ENCODE results near the gene MRPL58.
"Not testable (repeated sequence)": the region's sequence is repeated elsewhere in the genome, so short reads cannot be mapped to it uniquely, and the experiment has no call there.

Gene MRPL58

DNA sequence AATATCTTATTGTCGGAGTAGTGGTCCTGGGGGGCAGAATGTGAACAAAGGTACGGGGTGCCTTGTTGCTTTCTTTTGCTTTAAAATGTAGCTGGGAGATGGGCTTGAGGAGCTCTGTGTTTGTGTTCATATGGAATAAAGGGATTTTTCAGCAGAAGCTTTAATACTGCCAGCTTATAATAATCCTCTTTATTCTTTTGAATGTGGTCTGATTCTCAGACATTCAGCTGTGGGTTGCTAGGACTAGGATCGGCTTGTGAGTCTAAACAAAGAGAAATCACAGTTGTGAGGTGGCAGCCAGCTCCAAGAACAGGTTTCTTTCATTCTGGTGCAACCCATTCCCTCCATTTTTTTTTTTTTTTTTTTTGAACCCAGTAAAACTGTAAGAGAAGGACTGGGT lies 7.2 kb downstream of the MRPL58 start:
- DNase-seq = no peak

- no peak for DNase-seq
Observed at GRCh38 chr17:75020331-75021110, 8.1 kb downstream of the MRPL58 start.

- DNase-seq = no peak
Observed at GRCh38 chr17:75024686-75025397, 12.4 kb downstream of the MRPL58 start.

GRCh38 chr17:75025398-75025734 lies 12.9 kb downstream of the MRPL58 start:
- not testable (repeated sequence) for DNase-seq

- not testable (repeated sequence) for DNase-seq
Observed at GRCh38 chr17:75026650-75027049, 14.2 kb downstream of the MRPL58 start.

GRCh38 chr17:75030161-75030560 lies 17.7 kb downstream of the MRPL58 start:
- no peak for DNase-seq

GRCh38 chr17:75031972-75032719 lies 19.7 kb downstream of the MRPL58 start:
- DNase-seq = peak; percentile 71

DNA sequence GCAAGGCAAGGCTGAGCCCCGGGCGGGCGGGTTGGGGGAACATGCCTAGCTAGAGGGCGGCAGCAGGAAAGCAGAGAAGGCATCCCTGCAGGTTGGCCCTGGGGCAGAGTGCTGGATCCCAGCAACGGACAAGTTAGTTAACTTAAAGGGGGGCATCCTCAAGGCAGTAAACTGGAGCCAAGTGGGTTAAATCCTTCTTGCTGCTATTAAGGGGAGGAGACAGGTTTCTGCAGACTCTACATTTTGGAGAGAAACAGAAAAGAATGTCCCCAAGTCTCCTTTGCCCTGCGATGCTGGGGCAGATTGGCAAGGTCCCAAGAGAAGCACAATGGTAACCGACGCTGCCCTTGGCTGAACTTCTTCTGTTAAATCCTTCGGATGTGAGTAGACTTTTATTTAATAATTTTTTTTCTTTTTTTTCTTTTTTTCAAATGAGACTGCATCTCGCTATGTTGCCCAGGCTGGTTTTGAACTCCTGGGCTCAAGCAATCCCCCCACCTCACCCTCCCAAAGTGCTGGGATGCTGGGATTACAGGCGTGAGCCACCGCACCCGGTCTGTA lies 20.3 kb downstream of the MRPL58 start:
- peak; percentile 33 for DNase-seq

- DNase-seq = peak; percentile 91
Observed at GRCh38 chr17:75033346-75034235, 21.1 kb downstream of the MRPL58 start.

- peak; percentile 92 for DNase-seq
Observed at GRCh38 chr17:75034236-75034908, 21.9 kb downstream of the MRPL58 start.

DNA sequence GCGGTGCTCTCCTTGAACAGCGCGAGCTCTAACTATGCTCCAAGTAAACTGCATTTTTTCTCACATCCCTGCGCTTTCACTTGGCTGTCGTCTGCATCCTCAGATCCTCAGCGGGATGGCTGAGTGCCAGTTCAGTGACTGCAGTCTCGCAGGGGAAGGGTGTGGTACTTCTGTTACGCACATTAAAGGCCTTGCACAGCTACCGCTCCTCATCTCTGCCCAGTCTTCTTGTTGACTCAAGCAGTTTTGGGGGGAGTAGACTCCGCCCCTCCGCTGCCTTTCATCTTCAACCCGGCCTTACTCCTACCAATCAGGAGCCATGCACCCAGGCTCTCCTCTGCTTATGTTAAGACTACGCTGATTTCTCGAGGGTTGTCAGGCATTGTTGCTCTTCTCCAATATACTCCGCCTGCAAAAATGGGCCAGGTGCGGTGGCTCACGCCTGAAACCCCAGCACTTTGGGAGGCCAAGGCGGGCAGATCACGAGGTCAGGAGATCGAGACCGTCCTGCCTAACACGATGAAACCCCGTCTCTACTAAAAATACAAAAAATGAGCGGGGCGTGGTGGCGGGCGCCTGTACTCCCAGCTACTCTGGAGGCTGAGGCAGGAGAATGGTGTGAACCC lies 24.3 kb downstream of the MRPL58 start:
- DNase-seq = peak; percentile 86

- DNase-seq = no peak
Observed at GRCh38 chr17:75039238-75039637, 26.8 kb downstream of the MRPL58 start.

DNA sequence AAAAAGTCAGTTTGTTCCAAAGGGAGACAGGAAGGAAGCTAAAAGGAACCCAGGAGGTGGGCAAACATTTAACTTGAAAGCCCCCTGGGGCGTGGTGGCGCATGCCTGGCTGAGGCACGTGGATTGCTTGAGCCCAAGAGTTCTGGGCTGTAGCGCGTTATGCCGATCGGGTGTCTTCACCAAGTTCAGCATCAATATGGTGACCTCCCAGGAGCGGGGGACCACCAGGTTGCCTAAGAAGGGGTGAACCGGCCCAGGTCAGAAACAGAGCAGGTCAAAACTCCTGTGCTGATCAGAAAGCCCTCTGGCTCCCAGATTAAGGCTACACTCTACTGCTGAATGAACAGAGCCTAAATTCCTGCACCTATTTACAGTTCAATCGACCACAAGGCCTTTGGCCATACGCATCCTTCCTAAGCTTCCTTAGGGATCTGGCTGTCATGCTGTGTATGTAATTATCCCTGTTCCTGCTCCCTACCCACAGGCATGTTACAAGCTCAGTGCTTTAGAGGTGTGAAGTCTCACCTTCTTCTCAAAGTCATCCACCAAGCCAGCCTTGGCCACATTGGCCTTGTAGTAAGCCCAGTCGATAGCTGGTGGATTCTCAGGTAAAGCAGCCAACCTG lies 29.3 kb downstream of the MRPL58 start:
- no peak for DNase-seq

- DNase-seq = not testable (repeated sequence)
Observed at GRCh38 chr17:75043789-75044188, 31.3 kb downstream of the MRPL58 start.

GRCh38 chr17:75044716-75045115 lies 32.2 kb downstream of the MRPL58 start:
- no peak for DNase-seq

DNA sequence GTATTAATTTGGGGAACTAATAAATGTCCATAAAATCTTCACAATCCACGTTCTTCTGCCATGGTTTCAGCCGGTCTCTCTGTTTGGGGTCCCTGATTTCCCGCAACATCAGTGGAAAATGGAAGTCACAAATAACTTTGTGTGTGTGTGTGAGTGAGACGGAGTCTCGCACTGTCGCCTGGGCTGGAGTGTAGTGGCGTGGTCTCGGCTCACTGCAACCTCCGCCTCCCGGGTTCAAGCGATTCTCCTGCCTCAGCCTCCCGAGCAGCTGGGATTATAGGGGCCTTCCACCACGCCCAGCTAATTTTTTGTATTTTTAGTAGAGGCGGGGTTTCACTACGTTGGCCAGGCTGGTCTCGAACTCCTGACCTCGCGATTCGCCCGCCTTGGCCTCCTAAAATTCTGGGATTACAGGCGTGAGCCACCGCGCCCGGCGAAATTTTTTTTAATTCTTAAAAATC lies 33.5 kb downstream of the MRPL58 start:
- DNase-seq = not testable (repeated sequence)

GRCh38 chr17:75046407-75047289 lies 34.2 kb downstream of the MRPL58 start, which contains the start of the genes ATP5PD and KCTD2:
TSS of gene ATP5PD (minus strand) at chr17:75046969. CDS start at chr17:75042650, 4,319 bp downstream.
TSS of gene KCTD2 (plus strand) at chr17:75047225. CDS start at chr17:75047251, 26 bp downstream.
- peak; percentile 96 for DNase-seq

- DNase-seq = peak; percentile 22
Observed at GRCh38 chr17:75047398-75048098, 35.1 kb downstream of the MRPL58 start.
